Measurements from ENCODE around the gene TPBGL.

Gene TPBGL

GRCh38 chr11:75246671-75247350, 6.2 kb downstream of the TPBGL start:
- DNase-seq, result peak; percentile 37

- no peak for DNase-seq
Measured at GRCh38 chr11:75248924-75249256, 8.3 kb downstream of the TPBGL start.

GRCh38 chr11:75249704-75250103, 9.1 kb downstream of the TPBGL start:
- DNase-seq, result peak; percentile 6

GRCh38 chr11:75254326-75254725, 13.8 kb downstream of the TPBGL start:
- no peak for DNase-seq

GRCh38 chr11:75260396-75261170, 20.0 kb downstream of the TPBGL start:
- peak; percentile 30 for DNase-seq

GRCh38 chr11:75261902-75262361, 21.4 kb downstream of the TPBGL start:
- DNase-seq, result peak; percentile 51

GRCh38 chr11:75262436-75262835, 21.9 kb downstream of the TPBGL start:
- DNase-seq, result no peak

- DNase-seq, result peak; percentile 47
Measured at GRCh38 chr11:75262961-75263852, 22.6 kb downstream of the TPBGL start.

GRCh38 chr11:75263944-75264349, 23.4 kb downstream of the TPBGL start:
- peak; percentile 60 for DNase-seq

GRCh38 chr11:75264356-75264755, 23.8 kb downstream of the TPBGL start:
- DNase-seq, result peak; percentile 51

GRCh38 chr11:75264971-75265370, 24.4 kb downstream of the TPBGL start:
- DNase-seq, result peak; percentile 31

- DNase-seq, result peak; percentile 59
Measured at GRCh38 chr11:75265851-75266531, 25.4 kb downstream of the TPBGL start.

GRCh38 chr11:75267171-75267970, 26.8 kb downstream of the TPBGL start:
- DNase-seq, result peak; percentile 44

GRCh38 chr11:75268626-75269366, 28.2 kb downstream of the TPBGL start:
- no peak for DNase-seq

- no peak for DNase-seq
Measured at GRCh38 chr11:75269367-75269660, 28.7 kb downstream of the TPBGL start.

- no peak for DNase-seq
Measured at GRCh38 chr11:75269896-75270295, 29.3 kb downstream of the TPBGL start.

GRCh38 chr11:75270896-75271418, 30.4 kb downstream of the TPBGL start:
- DNase-seq, result no peak

GRCh38 chr11:75271730-75272129, 31.2 kb downstream of the TPBGL start:
- no peak for DNase-seq

GRCh38 chr11:75272391-75272790, 31.8 kb downstream of the TPBGL start:
- no peak for DNase-seq

GRCh38 chr11:75272821-75273301, 32.3 kb downstream of the TPBGL start:
- no peak for DNase-seq

All from activated effector memory CD4-positive, alpha-beta T cell treated with anti-CD3 and anti-CD28 coated beads, Interleukin-2, amount 50 U/mL, for 16 hours (primary cell).